Esophagus mucosa (tissue), 1 donor: ENCODE results near the gene MCCD1. TPM values are rescaled to one million over a fixed set of nuclear protein-coding genes. Genes with fewer than 3 reads are reported as not detected.
"Not testable (repeated sequence)": the region's sequence is repeated elsewhere in the genome, so short reads cannot be mapped to it uniquely, and the experiment has no call there.

Source experiments
- ATAC-seq: fragments of 200-7000 bp; cut with Tn5 transposase; one replicate; pipeline ENCODE4 v1.9.1; 2020
- total RNA-seq: library from RNA; stranded (reverse); gene quantifications from one replicate; pipeline ENCODE4 v1.2.4, GENCODE V29; 2023
- donor health status: DM: yes; HTN: yes; CAD: no.

The MCCD1 gene
- total RNA-seq, result not detected

DNA sequence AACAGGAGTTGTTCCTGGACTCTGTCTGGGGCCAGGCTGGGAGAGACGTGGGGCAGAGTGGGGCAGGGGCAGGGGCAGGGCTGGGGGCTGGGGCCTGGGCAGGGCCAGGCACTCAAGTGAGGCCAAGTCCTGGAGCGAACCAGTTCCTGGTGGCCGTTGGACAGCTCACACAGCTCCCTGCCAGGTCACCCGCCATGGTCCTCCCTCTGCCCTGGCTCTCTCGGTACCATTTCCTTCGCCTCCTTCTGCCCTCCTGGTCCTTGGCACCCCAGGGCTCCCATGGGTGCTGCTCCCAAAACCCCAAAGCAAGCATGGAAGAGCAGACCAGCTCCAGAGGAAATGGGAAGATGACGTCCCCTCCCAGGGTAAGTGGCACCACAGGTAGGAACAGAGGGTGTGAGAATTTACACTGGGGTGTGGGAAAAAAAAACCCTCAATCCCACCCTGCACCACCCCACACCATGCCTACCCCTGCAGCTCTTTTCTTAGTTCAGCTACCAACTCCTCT lies at the start of gene MCCD1:
Gene MCCD1, plus strand, starts transcription at position 142 of the 508 bp plus-strand sequence. Its CDS starts 53 bp downstream, at position 195.
- peak; percentile 33 for ATAC-seq

GRCh38 chr6:31479151-31479932 lies 49.4 kb upstream of the MCCD1 start:
- no peak for ATAC-seq

DNA sequence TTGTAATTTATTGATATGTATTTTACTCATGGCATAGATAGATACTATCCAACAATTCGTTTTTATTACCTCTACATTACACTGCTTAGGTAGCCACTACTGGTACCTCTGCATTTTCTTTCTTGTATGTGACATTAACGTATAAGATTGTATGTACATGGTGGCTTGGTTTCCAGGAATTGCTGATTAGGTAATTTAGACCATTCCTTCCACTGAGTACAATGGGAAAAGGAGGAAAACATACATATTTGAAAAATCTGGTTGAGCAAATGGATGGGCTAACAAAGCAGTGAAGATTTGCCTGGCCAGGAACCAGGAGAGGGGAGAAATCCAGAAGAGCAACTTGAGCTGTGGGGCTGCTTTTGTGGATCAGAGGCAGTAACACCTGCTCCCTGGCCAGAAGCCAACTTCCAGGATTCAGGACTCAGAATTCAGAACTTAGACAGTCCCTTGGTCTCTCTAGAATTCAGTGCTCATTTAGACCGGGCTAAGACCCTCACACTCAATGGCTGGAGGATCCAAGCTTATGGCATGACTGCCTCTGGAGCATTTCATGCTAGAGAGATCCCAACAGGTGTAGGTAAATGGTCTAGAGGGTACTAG lies 48.7 kb upstream of the MCCD1 start:
- no peak for ATAC-seq

- ATAC-seq, result no peak
Measured at GRCh38 chr6:31480574-31480973, 48.2 kb upstream of the MCCD1 start.

DNA sequence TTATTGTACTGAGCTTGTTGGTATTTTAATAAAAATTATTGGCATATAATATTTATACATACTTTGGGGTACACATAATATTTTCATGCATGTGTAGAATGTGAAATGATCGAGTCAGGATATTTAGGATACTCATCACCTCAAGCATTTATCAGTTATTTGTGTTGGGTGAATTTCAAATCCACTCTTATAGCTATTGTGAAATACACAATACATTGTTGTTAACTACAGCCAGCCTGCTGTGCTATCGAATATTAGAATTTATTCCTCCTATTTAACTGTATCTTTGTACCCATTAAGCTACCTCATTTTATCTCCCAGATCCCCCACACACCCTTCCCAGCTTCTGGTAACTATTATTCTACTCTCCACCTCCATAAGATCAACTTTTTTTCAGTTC lies 45.4 kb upstream of the MCCD1 start:
- ATAC-seq, result no peak

GRCh38 chr6:31485055-31485454 lies 43.7 kb upstream of the MCCD1 start:
- ATAC-seq, result no peak

- not testable (repeated sequence) for ATAC-seq
Measured at GRCh38 chr6:31486065-31486837, 42.5 kb upstream of the MCCD1 start.

GRCh38 chr6:31487674-31488073 lies 41.1 kb upstream of the MCCD1 start:
- ATAC-seq, result not testable (repeated sequence)

DNA sequence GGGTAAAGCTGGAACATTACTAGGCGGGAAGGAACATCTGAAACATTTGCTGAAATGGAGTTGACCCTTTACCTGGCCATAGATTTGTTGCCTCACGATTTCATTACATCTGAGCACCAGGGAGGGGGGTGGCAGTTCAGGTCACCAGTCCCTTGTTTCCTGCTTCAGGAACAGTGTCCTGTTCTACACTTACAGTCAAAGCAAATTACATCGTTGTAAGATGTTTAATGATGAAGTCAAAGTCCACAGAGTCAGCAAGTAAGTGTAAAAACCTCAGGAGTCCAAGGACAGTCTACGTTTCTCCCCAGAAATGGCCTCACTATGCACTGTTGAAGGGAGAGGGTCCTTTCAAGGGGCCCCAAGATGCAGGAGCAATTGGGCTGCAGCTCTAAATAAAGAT lies 39.7 kb upstream of the MCCD1 start:
- ATAC-seq, result no peak

DNA sequence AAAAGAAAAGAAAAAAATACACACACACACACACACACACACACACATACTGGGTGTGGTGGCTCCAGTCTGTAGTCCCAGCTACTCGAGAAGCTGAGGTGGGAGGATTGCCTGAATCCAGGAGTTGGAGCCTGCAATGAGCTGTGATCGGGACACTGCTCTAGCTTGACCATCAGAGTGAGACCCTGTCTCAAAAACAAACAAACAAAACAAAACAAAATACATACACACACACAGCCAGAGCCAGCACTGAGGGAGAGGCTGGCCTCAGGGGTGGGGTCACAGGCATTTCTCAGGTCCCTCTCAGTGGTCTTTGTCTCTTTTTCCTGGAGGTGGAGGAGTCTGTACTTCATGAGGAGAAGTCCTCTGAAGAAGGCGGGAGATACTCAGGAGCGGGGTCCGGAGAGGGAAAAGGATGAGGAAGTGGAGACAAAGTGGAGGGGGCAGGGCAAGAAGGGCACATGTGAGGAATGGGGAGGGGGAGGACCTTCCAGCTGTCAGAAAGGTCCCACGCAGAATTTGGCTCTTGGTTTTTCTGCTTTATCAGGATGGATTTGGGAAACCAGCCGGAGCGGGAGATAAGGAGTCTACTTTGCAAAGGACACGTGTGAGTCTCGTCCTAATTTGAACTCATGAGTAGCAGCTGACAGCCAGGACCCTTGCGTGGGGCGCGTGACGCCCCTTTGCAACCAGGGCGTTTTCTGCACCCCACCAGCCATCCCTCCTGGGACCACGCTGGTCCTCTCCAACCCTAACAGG lies 38.5 kb upstream of the MCCD1 start:
- ATAC-seq, result no peak

- ATAC-seq, result not testable (repeated sequence)
Measured at GRCh38 chr6:31493550-31493874, 35.2 kb upstream of the MCCD1 start.

DNA sequence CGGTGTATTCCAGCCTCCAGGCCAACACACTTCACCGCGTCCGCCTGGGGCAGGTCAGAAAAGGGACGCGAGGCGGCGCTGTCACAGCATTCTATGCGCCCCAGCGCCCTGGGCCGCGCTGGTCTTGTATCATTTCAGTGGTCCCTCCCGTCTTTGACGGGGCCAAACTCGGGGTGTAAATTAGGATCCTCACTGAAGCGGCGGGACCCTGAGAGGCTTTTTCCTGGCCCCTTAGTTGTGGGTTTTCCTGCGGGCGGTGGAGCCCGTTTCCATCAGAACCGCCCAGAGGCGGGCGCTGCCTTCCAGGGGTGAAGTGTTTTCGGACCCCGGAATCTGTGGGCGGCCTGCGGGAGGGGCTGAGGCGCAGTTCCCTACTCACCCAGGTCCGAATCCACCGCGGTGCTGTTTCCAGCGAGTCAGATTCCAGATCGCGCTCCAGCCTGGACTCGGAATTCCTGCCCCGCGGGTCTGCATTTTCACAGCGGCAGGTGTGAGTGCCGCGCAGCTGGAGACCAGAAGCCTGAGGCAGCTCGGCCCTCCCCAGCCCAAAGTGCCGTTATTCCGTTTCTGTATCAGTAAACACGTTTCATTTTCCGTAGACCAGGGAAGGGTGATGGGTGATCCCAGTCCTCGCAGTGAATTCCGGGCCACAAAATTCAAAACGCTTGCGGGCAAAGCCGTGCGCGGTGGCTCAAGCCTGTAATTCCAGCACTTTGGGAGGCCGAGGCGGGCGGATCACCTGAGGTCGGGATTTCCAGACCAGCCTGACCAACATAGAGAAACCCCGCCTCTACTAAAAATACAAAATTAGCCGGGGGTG lies 34.7 kb upstream of the MCCD1 start:
- ATAC-seq, result peak; percentile 70

GRCh38 chr6:31495580-31495979 lies 33.2 kb upstream of the MCCD1 start:
- no peak for ATAC-seq

- not testable (repeated sequence) for ATAC-seq
Measured at GRCh38 chr6:31496826-31497225, 31.9 kb upstream of the MCCD1 start.

GRCh38 chr6:31497531-31498476 lies 31.0 kb upstream of the MCCD1 start, which contains the start of gene MICB:
Gene MICB, plus strand, starts transcription at chr6:31498145. Its CDS starts 49 bp downstream, at chr6:31498194.
- ATAC-seq, result peak; percentile 51

- no peak for ATAC-seq
Measured at GRCh38 chr6:31498748-31499147, 30.0 kb upstream of the MCCD1 start.

- peak; percentile 27 for ATAC-seq
Measured at GRCh38 chr6:31499648-31500047, 29.1 kb upstream of the MCCD1 start.

DNA sequence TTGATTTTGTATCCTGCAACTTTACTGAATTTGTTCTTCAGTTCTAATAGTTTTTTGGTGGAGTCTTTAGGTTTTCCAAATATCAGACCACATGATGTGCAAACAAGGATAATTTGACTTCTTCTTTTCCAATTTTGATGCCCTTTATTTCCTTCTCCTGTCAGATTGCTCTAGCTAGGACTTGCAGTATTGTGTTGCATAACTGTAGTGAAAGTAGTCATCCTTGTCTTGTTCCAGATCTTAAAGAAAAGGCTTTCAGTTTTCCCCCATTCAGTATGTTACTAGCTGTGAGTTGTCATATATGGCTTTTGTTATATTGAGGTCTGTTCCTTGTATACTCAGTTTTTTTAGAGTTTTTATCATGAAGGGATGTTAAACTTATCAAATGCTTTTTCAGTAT lies 26.2 kb upstream of the MCCD1 start:
- no peak for ATAC-seq

DNA sequence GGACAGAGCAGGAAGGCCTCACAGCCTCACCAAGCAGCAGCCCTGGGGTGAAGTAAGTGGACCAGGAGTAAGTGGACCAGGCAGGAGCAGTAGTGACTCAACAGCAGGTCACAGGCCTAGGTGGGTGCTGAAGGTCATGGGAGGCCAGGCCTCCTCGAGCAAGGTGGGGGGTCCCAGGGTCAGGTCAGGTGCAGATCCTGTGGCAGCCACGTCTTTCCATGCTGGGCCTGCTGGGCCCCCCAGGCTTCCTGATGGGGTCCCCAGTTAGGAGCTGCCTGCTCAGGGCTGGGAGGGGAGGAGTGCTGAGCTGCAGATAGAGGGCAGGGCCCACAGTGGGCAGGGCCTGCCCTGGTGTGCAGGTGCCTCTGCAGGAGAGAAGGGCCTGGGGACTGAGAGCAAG lies 19.7 kb upstream of the MCCD1 start:
- ATAC-seq, result peak; percentile 15

DNA sequence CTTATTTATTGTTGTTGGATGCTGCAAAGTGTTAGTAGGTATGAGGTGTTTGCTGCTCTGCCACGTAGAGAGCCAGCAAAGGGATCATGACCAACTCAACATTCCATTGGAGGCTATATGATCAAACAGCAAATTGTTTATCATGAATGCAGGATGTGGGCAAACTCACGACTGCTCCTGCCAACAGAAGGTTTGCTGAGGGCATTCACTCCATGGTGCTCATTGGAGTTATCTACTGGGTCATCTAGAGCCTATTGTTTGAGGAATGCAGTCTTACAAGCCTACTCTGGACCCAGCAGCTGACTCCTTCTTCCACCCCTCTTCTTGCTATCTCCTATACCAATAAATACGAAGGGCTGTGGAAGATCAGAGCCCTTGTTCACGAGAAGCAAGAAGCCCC lies 18.8 kb upstream of the MCCD1 start:
- ATAC-seq, result no peak
